ENCODE data around the gene IKZF4. TPM values are rescaled to one million over a fixed set of nuclear protein-coding genes. Genes with fewer than 3 reads are reported as not detected.

Gene IKZF4
- total RNA-seq, 1 donor from 2014 or later = 2.1 TPM

GRCh38 chr12:56086608-56087007 is 65.8 kb downstream of the IKZF4 start:
- no peaks in the 10 kb centered on the region for H3K79me2 ChIP-seq (ENCODE audit: low read depth)
- Mint-ChIP-seq H3K4me3 (no peak overlapping the region), H3K9me3 (no peaks in the 10 kb centered on the region), H3K4me1 (no peaks in the 10 kb centered on the region), H3K27me3 (ENCODE audit: insufficient read depth, low read depth) (peaks cover 10% of the 10 kb centered on the region), H3K27ac (no peak overlapping the region), H3K36me3 (no peaks in the 10 kb centered on the region)
- no peaks in the 10 kb centered on the region for H4K20me1 ChIP-seq (ENCODE audit: low read depth)
- peaks cover 2% of the 10 kb centered on the region for H3K4me1 ChIP-seq
- H3K27ac ChIP-seq = no peak overlapping the region
- no peak for TF ChIP-seq EZH2phosphoT487 (IDR thresholded peaks at IDR 0.05)
- no peaks in the 10 kb centered on the region for H3K9me3 ChIP-seq (ENCODE audit: low read depth)
- peaks cover 2% of the 10 kb centered on the region for H3K27me3 ChIP-seq
- no peak overlapping the region for H2AFZ ChIP-seq (replicated peaks)
- H3K4me2 ChIP-seq = no peak overlapping the region
- DNase-seq (ENCODE audit: low spot score) = no peak
- H3F3A ChIP-seq (ENCODE audit: low read depth) = peaks cover 5% of the 10 kb centered on the region
- H3K36me3 ChIP-seq = no peaks in the 10 kb centered on the region
- H3K9ac ChIP-seq = no peak overlapping the region
- H3K4me3 ChIP-seq = no peak overlapping the region

DNA sequence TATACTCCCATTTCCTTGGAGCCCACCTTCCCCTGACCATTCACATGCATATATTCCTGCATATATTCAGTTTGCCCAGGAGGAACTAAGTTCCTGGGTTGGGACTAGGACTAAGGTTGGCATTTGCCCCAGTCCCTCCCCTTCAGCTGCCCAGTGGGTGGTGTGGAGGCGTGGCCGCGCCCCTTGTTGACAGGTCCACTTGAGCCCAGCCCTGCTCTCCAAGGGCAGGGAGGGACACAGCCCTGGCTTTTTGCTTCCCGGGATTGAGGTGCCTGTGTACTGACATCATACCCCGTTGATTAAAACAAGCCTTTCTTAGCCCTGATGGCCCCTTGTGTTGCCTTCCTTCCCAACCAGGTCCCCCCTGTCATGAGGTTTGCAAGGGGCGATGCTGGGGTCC is 66.4 kb downstream of the IKZF4 start:
- H3K4me1 Mint-ChIP-seq = no peaks in the 10 kb centered on the region
- Histone ChIP-seq H3K79me2 (ENCODE audit: low read depth) (no peaks in the 10 kb centered on the region), H2AFZ (replicated peaks) (no peak overlapping the region), H3K27ac (no peak overlapping the region), H3K4me1 (no peaks in the 10 kb centered on the region), H3K36me3 (no peaks in the 10 kb centered on the region), H3K9ac (no peak overlapping the region), H4K20me1 (ENCODE audit: low read depth) (no peaks in the 10 kb centered on the region), H3K4me2 (no peak overlapping the region), H3K27me3 (no peaks in the 10 kb centered on the region), H3K9me3 (ENCODE audit: low read depth) (no peaks in the 10 kb centered on the region), H3F3A (ENCODE audit: low read depth) (peaks cover 5% of the 10 kb centered on the region), H3K4me3 (no peak overlapping the region)
- H3K4me3 Mint-ChIP-seq = no peak overlapping the region
- TF ChIP-seq, protein P1, sequence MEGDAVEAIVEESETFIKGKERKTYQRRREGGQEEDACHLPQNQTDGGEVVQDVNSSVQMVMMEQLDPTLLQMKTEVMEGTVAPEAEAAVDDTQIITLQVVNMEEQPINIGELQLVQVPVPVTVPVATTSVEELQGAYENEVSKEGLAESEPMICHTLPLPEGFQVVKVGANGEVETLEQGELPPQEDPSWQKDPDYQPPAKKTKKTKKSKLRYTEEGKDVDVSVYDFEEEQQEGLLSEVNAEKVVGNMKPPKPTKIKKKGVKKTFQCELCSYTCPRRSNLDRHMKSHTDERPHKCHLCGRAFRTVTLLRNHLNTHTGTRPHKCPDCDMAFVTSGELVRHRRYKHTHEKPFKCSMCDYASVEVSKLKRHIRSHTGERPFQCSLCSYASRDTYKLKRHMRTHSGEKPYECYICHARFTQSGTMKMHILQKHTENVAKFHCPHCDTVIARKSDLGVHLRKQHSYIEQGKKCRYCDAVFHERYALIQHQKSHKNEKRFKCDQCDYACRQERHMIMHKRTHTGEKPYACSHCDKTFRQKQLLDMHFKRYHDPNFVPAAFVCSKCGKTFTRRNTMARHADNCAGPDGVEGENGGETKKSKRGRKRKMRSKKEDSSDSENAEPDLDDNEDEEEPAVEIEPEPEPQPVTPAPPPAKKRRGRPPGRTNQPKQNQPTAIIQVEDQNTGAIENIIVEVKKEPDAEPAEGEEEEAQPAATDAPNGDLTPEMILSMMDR (IDR thresholded peaks at IDR 0.05) = no peak
- TF ChIP-seq EZH2 (IDR thresholded peaks at IDR 0.05) (no peak), EZH2phosphoT487 (IDR thresholded peaks at IDR 0.05) (no peak)
- DNase-seq (ENCODE audit: low spot score) = no peak
- no peaks in the 10 kb centered on the region for H3K36me3 Mint-ChIP-seq
- H3K9me3 Mint-ChIP-seq = no peaks in the 10 kb centered on the region
- no peak overlapping the region for H3K27ac Mint-ChIP-seq
- peaks cover 10% of the 10 kb centered on the region for H3K27me3 Mint-ChIP-seq (ENCODE audit: insufficient read depth, low read depth)

Other genes with a start within 250 kb of the IKZF4 start
- 166 and 266 TPM in 2 replicates for gene SARNP, start 203.3 kb upstream of the IKZF4 start, total RNA-seq (ENCODE audit: low replicate concordance)
- 12.5 and 16.0 TPM in 2 replicates for gene ORMDL2, start 203.0 kb upstream of the IKZF4 start, total RNA-seq (ENCODE audit: low replicate concordance)
- gene DNAJC14, start 191.5 kb upstream of the IKZF4 start, total RNA-seq (ENCODE audit: low replicate concordance) = 29.9 and 39.9 TPM in 2 replicates
- gene MMP19, start 178.1 kb upstream of the IKZF4 start, total RNA-seq (ENCODE audit: low replicate concordance) = 0.13 and 0.28 TPM in 2 replicates
- gene PYM1, start 93.1 kb upstream of the IKZF4 start, total RNA-seq (ENCODE audit: low replicate concordance) = 44.6 and 72.5 TPM in 2 replicates
- gene DGKA, start 89.9 kb upstream of the IKZF4 start, total RNA-seq (ENCODE audit: low replicate concordance) = 24.1 and 27.0 TPM in 2 replicates
- 207 and 301 TPM in 2 replicates for gene PMEL, start 55.0 kb upstream of the IKZF4 start, total RNA-seq (ENCODE audit: low replicate concordance)
- gene CDK2, start 54.2 kb upstream of the IKZF4 start, total RNA-seq (ENCODE audit: low replicate concordance) = 46.5 and 52.2 TPM in 2 replicates
- 62.9 and 64.5 TPM in 2 replicates for gene RAB5B, start 47.0 kb upstream of the IKZF4 start, total RNA-seq (ENCODE audit: low replicate concordance)
- gene SUOX, start 23.8 kb upstream of the IKZF4 start, total RNA-seq (ENCODE audit: low replicate concordance) = 17.5 and 35.5 TPM in 2 replicates
- 721 and 819 TPM in 2 replicates for gene RPS26, start 20.9 kb downstream of the IKZF4 start, total RNA-seq (ENCODE audit: low replicate concordance)
- gene ERBB3, start 59.1 kb downstream of the IKZF4 start, total RNA-seq (ENCODE audit: low replicate concordance) = 6.3 and 8.8 TPM in 2 replicates
- gene PA2G4, start 83.5 kb downstream of the IKZF4 start, total RNA-seq (ENCODE audit: low replicate concordance) = 168 and 242 TPM in 2 replicates
- gene RPL41, start 95.6 kb downstream of the IKZF4 start, total RNA-seq (ENCODE audit: low replicate concordance) = 3,372 and 3,805 TPM in 2 replicates
- 10.3 and 10.8 TPM in 2 replicates for gene ZC3H10, start 97.2 kb downstream of the IKZF4 start, total RNA-seq (ENCODE audit: low replicate concordance)
- 75.3 and 146 TPM in 2 replicates for gene ESYT1, start 107.2 kb downstream of the IKZF4 start, total RNA-seq (ENCODE audit: low replicate concordance)
- gene MYL6B, start 131.5 kb downstream of the IKZF4 start, total RNA-seq (ENCODE audit: low replicate concordance) = 131 and 198 TPM in 2 replicates
- 1,139 and 1,233 TPM in 2 replicates for gene MYL6, start 137.3 kb downstream of the IKZF4 start, total RNA-seq (ENCODE audit: low replicate concordance)
- gene SMARCC2, start 168.4 kb downstream of the IKZF4 start, total RNA-seq (ENCODE audit: low replicate concordance) = 92.3 and 103 TPM in 2 replicates
- 52.1 and 68.9 TPM in 2 replicates for gene RNF41, start 200.9 kb downstream of the IKZF4 start, total RNA-seq (ENCODE audit: low replicate concordance)
- 27.9 and 40.9 TPM in 2 replicates for gene NABP2, start 203.3 kb downstream of the IKZF4 start, total RNA-seq (ENCODE audit: low replicate concordance)
- gene SLC39A5, start 209.0 kb downstream of the IKZF4 start, total RNA-seq (ENCODE audit: low replicate concordance) = 0.54 and 1.5 TPM in 2 replicates
- 9.1 and 18.1 TPM in 2 replicates for gene ANKRD52, start 237.3 kb downstream of the IKZF4 start, total RNA-seq (ENCODE audit: low replicate concordance)
- 32.1 and 41.8 TPM in 2 replicates for gene COQ10A, start 245.9 kb downstream of the IKZF4 start, total RNA-seq (ENCODE audit: low replicate concordance)

Data from neural progenitor cell (in vitro differentiated cells).